Coronary artery (tissue), 2 donors: ENCODE measurements around the gene SDR42E1.

ENCODE experiments used
- DNase-seq: peaks from one replicate; pipeline ENCODE4 v3.0.0-alpha.2; 2017; ENCODE audit warnings: low spot score
- H3K27ac ChIP-seq, 2 donors: fragments of 200-600 bp; sonication (generic); one replicate each; pipeline ENCODE4 v1.5.1; 2016 to 2019
- H3K4me3 ChIP-seq: fragments of 200-600 bp; sonication (generic); 2 replicates; pipeline ENCODE4 v1.5.1; 2016; ENCODE audit warnings: mild to moderate bottlenecking, moderate library complexity
- CTCF ChIP-seq: fragments of 200-600 bp; sonication (generic); IDR thresholded peaks from one replicate; pipeline ENCODE4 v1.5.1; 2019; ENCODE audit warnings: antibody characterized with exemption

SDR42E1 gene

GRCh38 chr16:82046541-82046940, 35.3 kb upstream of the SDR42E1 start:
- Histone ChIP-seq H3K27ac (no peak overlapping the region), H3K4me3 (no peak overlapping the region)
- no peak for TF ChIP-seq CTCF
- DNase-seq = no peak

GRCh38 chr16:82045465-82045864, 34.2 kb upstream of the SDR42E1 start:
- TF ChIP-seq CTCF = no peak
- Histone ChIP-seq H3K4me3 (no peak overlapping the region), H3K27ac (no peak overlapping the region)
- DNase-seq = no peak

GRCh38 chr16:82044585-82044911, 33.3 kb upstream of the SDR42E1 start:
- Histone ChIP-seq H3K27ac (no peak overlapping the region), H3K4me3 (no peak overlapping the region)
- DNase-seq = no peak
- TF ChIP-seq CTCF = no peak

- H3K27ac ChIP-seq = no peak overlapping the region
- TF ChIP-seq CTCF = no peak
- H3K4me3 ChIP-seq = no peak overlapping the region
- DNase-seq = no peak
Measured at GRCh38 chr16:82043680-82044584, 32.7 kb upstream of the SDR42E1 start.

GRCh38 chr16:82042846-82043245, 31.6 kb upstream of the SDR42E1 start:
- H3K27ac ChIP-seq = no peak overlapping the region
- DNase-seq = no peak
- TF ChIP-seq CTCF = no peak
- no peak overlapping the region for H3K4me3 ChIP-seq

GRCh38 chr16:82042144-82042543, 30.9 kb upstream of the SDR42E1 start:
- no peak for TF ChIP-seq CTCF
- Histone ChIP-seq H3K4me3 (no peak overlapping the region), H3K27ac (no peak overlapping the region)
- no peak for DNase-seq

- TF ChIP-seq CTCF = no peak
- no peak overlapping the region for H3K4me3 ChIP-seq
- DNase-seq = no peak
- H3K27ac ChIP-seq = no peak overlapping the region
Measured at GRCh38 chr16:82041542-82041941, 30.3 kb upstream of the SDR42E1 start.
